Measurements from ENCODE around the gene DRC7. TPM values are rescaled to one million over a fixed set of nuclear protein-coding genes. Genes with fewer than 3 reads are reported as not detected.

The DRC7 gene
- polyA plus RNA-seq, 1 donor (not counting 4 experiments of a cell fraction or from before 2014, with no cell fraction given), result not detected

DNA sequence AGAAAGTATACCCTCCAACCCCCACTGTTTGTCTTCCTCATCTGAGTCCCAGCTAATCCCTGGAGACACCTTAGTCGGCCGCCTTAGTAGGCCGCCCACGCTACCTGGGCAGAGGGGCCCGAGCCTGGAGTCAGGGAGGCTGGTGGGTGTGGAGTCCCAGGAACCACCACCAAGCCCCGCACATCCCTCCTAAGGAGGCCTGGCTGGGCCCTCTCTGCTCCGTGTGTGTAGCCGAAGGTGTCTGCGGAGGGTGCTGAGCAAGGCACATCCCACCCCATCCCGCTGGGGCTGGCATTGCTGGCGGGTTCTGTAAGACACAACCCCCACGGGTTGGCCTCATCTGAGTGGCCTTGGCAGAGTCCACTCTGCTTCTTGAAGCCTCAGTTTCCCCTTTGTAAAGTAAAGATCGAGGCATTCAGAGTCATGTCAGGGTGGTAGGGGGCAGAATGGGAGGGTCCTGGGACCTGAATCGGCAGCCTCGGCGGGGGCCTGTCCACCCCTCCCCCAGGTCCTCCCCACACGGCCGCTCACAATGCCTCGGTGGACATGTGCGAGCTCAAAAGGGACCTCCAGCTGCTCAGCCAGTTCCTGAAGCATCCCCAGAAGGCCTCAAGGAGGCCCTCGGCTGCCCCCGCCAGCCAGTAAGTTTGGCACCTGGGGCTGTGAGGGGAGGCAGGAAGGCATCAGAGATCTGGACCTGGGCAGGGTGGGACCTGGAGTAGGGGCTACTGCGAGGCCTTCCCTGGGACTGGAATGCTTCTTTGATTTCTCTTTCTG, 41.7 kb upstream of the DRC7 start:
- dilution Hi-C loops (cut with MboI; ENCODE audit: extremely low pct_ligation_motif_present, low sequenced_read_pairs), result no loop called here

DNA sequence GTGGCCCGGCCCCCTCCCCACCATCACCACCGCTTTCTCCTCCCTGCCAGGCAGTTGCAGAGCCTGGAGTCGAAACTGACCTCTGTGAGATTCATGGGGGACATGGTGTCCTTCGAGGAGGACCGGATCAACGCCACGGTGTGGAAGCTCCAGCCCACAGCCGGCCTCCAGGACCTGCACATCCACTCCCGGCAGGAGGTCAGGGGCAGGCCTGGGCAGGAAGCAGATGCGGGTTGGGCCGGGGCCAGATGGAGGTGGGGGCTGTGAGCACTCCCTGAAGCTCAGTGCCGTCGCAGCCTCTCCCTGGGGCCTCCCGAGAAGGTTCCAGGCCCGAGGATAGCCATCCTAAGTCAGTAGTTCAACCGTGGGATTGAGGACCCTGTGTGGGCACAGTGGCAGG, 40.7 kb upstream of the DRC7 start:
- dilution Hi-C loops (cut with MboI; ENCODE audit: extremely low pct_ligation_motif_present, low sequenced_read_pairs), result no loop called here
- no peak for FAIRE-seq
- peaks cover 6% of the 10 kb centered on the region for H4K20me1 ChIP-seq (ENCODE audit: control insufficient read depth, extremely low read depth, insufficient read depth, low read length)
- H3K4me2 ChIP-seq (ENCODE audit: control insufficient read depth, extremely low read depth, insufficient read depth, low read depth, low read length), result no peak overlapping the region
- no peak for DNase-seq (ENCODE audit: low read depth, low spot score)
- no peak for TF ChIP-seq EZH2 (IDR thresholded peaks at IDR 0.05; ENCODE audit: low read length)
- TF ChIP-seq, protein P1, sequence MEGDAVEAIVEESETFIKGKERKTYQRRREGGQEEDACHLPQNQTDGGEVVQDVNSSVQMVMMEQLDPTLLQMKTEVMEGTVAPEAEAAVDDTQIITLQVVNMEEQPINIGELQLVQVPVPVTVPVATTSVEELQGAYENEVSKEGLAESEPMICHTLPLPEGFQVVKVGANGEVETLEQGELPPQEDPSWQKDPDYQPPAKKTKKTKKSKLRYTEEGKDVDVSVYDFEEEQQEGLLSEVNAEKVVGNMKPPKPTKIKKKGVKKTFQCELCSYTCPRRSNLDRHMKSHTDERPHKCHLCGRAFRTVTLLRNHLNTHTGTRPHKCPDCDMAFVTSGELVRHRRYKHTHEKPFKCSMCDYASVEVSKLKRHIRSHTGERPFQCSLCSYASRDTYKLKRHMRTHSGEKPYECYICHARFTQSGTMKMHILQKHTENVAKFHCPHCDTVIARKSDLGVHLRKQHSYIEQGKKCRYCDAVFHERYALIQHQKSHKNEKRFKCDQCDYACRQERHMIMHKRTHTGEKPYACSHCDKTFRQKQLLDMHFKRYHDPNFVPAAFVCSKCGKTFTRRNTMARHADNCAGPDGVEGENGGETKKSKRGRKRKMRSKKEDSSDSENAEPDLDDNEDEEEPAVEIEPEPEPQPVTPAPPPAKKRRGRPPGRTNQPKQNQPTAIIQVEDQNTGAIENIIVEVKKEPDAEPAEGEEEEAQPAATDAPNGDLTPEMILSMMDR (optimal IDR thresholded peaks at IDR 0.05 in 1 of 3, IDR thresholded peaks at IDR 0.05 in 1 of 3, conservative IDR thresholded peaks at IDR 0.05 in 1 of 3; ENCODE audit: extremely low read depth in 1 of 3, insufficient read depth in 2 of 3, low read length in 3 of 3), result no peak
- H2AFZ ChIP-seq (ENCODE audit: control insufficient read depth, low read length), result no peak overlapping the region
- no peak overlapping the region for H3K9ac ChIP-seq (ENCODE audit: control insufficient read depth, extremely low read depth, insufficient read depth, low read length)
- H3K27me3 ChIP-seq (ENCODE audit: control insufficient read depth, extremely low read depth, insufficient read depth, low read length), result no peaks in the 10 kb centered on the region
- peaks cover 19% of the 10 kb centered on the region for H3K4me1 ChIP-seq (ENCODE audit: control insufficient read depth, extremely low read depth, insufficient read depth, low read length)
- no peak overlapping the region for H3K4me3 ChIP-seq (ENCODE audit: control insufficient read depth in 2 of 3, extremely low read depth in 1 of 3, insufficient read depth in 2 of 3, low read depth in 1 of 3, low read length in 3 of 3)
- H3K9me1 ChIP-seq (ENCODE audit: control insufficient read depth, extremely low read depth, insufficient read depth, low read length), result peaks cover 4% of the 10 kb centered on the region
- H3K9me3 ChIP-seq (ENCODE audit: control insufficient read depth, low read depth, low read length), result no peaks in the 10 kb centered on the region
- H3K79me2 ChIP-seq (ENCODE audit: control insufficient read depth, insufficient read depth, low read length), result no peaks in the 10 kb centered on the region
- H3K27ac ChIP-seq (ENCODE audit: control insufficient read depth, insufficient read depth, low read length), result no peak overlapping the region
- H3K36me3 ChIP-seq (ENCODE audit: control insufficient read depth in 2 of 2, extremely low read depth in 1 of 2, insufficient read depth in 2 of 2, low read length in 2 of 2), result peaks cover 40 to 51% of the 10 kb centered on the region in 2 experiments

More for the DNA sequence above, 41.7 kb upstream of the DRC7 start:
- FAIRE-seq, result no peak
- peaks cover 4% of the 10 kb centered on the region for H3K9me1 ChIP-seq (ENCODE audit: control insufficient read depth, extremely low read depth, insufficient read depth, low read length)
- TF ChIP-seq, protein P1 (optimal IDR thresholded peaks at IDR 0.05 in 1 of 3, IDR thresholded peaks at IDR 0.05 in 1 of 3, conservative IDR thresholded peaks at IDR 0.05 in 1 of 3; ENCODE audit: extremely low read depth in 1 of 3, insufficient read depth in 2 of 3, low read length in 3 of 3), result no peak
- TF ChIP-seq EZH2 (IDR thresholded peaks at IDR 0.05; ENCODE audit: low read length), result no peak
- H3K27ac ChIP-seq (ENCODE audit: control insufficient read depth, insufficient read depth, low read length), result no peak overlapping the region
- no peaks in the 10 kb centered on the region for H3K9me3 ChIP-seq (ENCODE audit: control insufficient read depth, low read depth, low read length)
- peaks cover 9% of the 10 kb centered on the region for H4K20me1 ChIP-seq (ENCODE audit: control insufficient read depth, extremely low read depth, insufficient read depth, low read length)
- no peaks in the 10 kb centered on the region for H3K79me2 ChIP-seq (ENCODE audit: control insufficient read depth, insufficient read depth, low read length)
- peaks cover 19% of the 10 kb centered on the region for H3K4me1 ChIP-seq (ENCODE audit: control insufficient read depth, extremely low read depth, insufficient read depth, low read length)
- no peak overlapping the region for H3K4me2 ChIP-seq (ENCODE audit: control insufficient read depth, extremely low read depth, insufficient read depth, low read depth, low read length)
- no peak overlapping the region for H2AFZ ChIP-seq (ENCODE audit: control insufficient read depth, low read length)
- no peaks in the 10 kb centered on the region for H3K27me3 ChIP-seq (ENCODE audit: control insufficient read depth, extremely low read depth, insufficient read depth, low read length)
- H3K9ac ChIP-seq (ENCODE audit: control insufficient read depth, extremely low read depth, insufficient read depth, low read length), result no peak overlapping the region
- H3K4me3 ChIP-seq (ENCODE audit: control insufficient read depth in 2 of 3, extremely low read depth in 1 of 3, insufficient read depth in 2 of 3, low read depth in 1 of 3, low read length in 3 of 3), result no peak overlapping the region
- no peak for DNase-seq (ENCODE audit: low read depth, low spot score)
- H3K36me3 ChIP-seq (ENCODE audit: control insufficient read depth in 2 of 2, extremely low read depth in 1 of 2, insufficient read depth in 2 of 2, low read length in 2 of 2), result peaks cover 41 to 44% of the 10 kb centered on the region in 2 experiments

Data from keratinocyte (primary cell).